ENCODE data around the gene ZNG1F.
"Not testable (repeated sequence)": the region's sequence is repeated elsewhere in the genome, so short reads cannot be mapped to it uniquely, and the experiment has no call there.

GRCh38 chr9:41109253-41109652 is 79.9 kb downstream of the ZNG1F start:
- TF ChIP-seq POLR2A (IDR thresholded peaks at IDR 0.05; ENCODE audit: low read depth, low read length); POLR2AphosphoS5 (IDR thresholded peaks at IDR 0.05; ENCODE audit: low read depth, low read length); TAF1 (IDR thresholded peaks at IDR 0.05; ENCODE audit: borderline replicate concordance, low read depth, low read length): not testable (repeated sequence)

All from GM12892 (cell line).